Measurements from ENCODE around the gene GOLGA7B. TPM values are rescaled to one million over a fixed set of nuclear protein-coding genes. Genes with fewer than 3 reads are reported as not detected.

The GOLGA7B gene
- 1 to 10 TPM; 1.5 to 4.3 TPM for total RNA-seq

- H3K36me3 Mint-ChIP-seq, result no peaks in the 10 kb centered on the region
- peak within 1 kb of the TSS; percentile 76 for H3K4me3 Mint-ChIP-seq
- ATAC-seq (peak; percentile 92), DNase-seq (peak; percentile 81)
- peaks cover 7% of the 10 kb centered on the region for H3K27me3 Mint-ChIP-seq
- H3K27ac Mint-ChIP-seq, result peak within 1 kb of the TSS; percentile 64
- peaks cover 36% of the 10 kb centered on the region for H3K4me1 Mint-ChIP-seq
- H3K9me3 Mint-ChIP-seq (ENCODE audit: low read depth), result no peaks in the 10 kb centered on the region
- CTCF ChIA-PET, result interaction anchor here (0.6 to 5.1 kb wide), 11 partner anchors 13 to 168 kb away, joined by 3 to 46 read pairs (median 3); partner anchors contain the start of gene ZFYVE27
These were observed at the start of gene GOLGA7B for GRCh38 chr10:97849687-97850402. TSS of gene GOLGA7B (plus strand) at chr10:97849843. CDS start at chr10:97850304, 461 bp downstream.

GRCh38 chr10:97800474-97800873, 49.2 kb upstream of the GOLGA7B start:
- H3K36me3 Mint-ChIP-seq, result peaks cover 13% of the 10 kb centered on the region
- H3K27me3 Mint-ChIP-seq, result no peaks in the 10 kb centered on the region
- CTCF ChIA-PET, result interaction anchor here (1.3 kb wide), 1 partner anchor 8 kb away, joined by 6 read pairs; no protein-coding TSS in a partner anchor
- peaks cover 4% of the 10 kb centered on the region for H3K9me3 Mint-ChIP-seq (ENCODE audit: low read depth)
- H3K4me3 Mint-ChIP-seq, result no peak overlapping the region
- peaks cover 21% of the 10 kb centered on the region for H3K4me1 Mint-ChIP-seq
- no peak for DNase-seq
- no peak overlapping the region for H3K27ac Mint-ChIP-seq
- no peak for ATAC-seq

- Mint-ChIP-seq H3K27ac (no peak overlapping the region), H3K9me3 (ENCODE audit: low read depth) (peaks cover 4% of the 10 kb centered on the region), H3K36me3 (peaks cover 13% of the 10 kb centered on the region), H3K27me3 (no peaks in the 10 kb centered on the region), H3K4me3 (no peak overlapping the region), H3K4me1 (peaks cover 13% of the 10 kb centered on the region)
- DNase-seq (no peak), ATAC-seq (no peak)
- CTCF ChIA-PET, result interaction anchor here (1.0 to 1.3 kb wide), 3 partner anchors 9 to 68 kb away, joined by 3 to 6 read pairs (median 4); no protein-coding TSS in a partner anchor
These were observed 48.2 kb upstream of the GOLGA7B start for GRCh38 chr10:97801422-97801821.

GRCh38 chr10:97805096-97805884, 44.4 kb upstream of the GOLGA7B start:
- no peak overlapping the region for H3K27ac Mint-ChIP-seq
- DNase-seq, result no peak
- ATAC-seq, result no peak
- no peaks in the 10 kb centered on the region for H3K4me1 Mint-ChIP-seq
- no peaks in the 10 kb centered on the region for H3K27me3 Mint-ChIP-seq
- CTCF ChIA-PET, result interaction anchor here (1.3 to 2.0 kb wide), 3 partner anchors 10 to 64 kb away, joined by 3 to 10 read pairs (median 8); no protein-coding TSS in a partner anchor
- H3K4me3 Mint-ChIP-seq, result no peak overlapping the region
- H3K36me3 Mint-ChIP-seq, result no peaks in the 10 kb centered on the region
- no peaks in the 10 kb centered on the region for H3K9me3 Mint-ChIP-seq (ENCODE audit: low read depth)

- H3K27me3 Mint-ChIP-seq, result peaks cover 3% of the 10 kb centered on the region
- ATAC-seq (no peak), DNase-seq (no peak)
- H3K36me3 Mint-ChIP-seq, result no peaks in the 10 kb centered on the region
- no peak overlapping the region for H3K27ac Mint-ChIP-seq
- no peak overlapping the region for H3K4me3 Mint-ChIP-seq
- no peaks in the 10 kb centered on the region for H3K4me1 Mint-ChIP-seq
- CTCF ChIA-PET, result interaction anchor here (1.3 to 2.0 kb wide), 3 partner anchors 11 to 64 kb away, joined by 3 to 10 read pairs (median 8); no protein-coding TSS in a partner anchor
- H3K9me3 Mint-ChIP-seq (ENCODE audit: low read depth), result no peaks in the 10 kb centered on the region
These were observed 43.7 kb upstream of the GOLGA7B start for GRCh38 chr10:97805949-97806348.

GRCh38 chr10:97810446-97810845, 39.2 kb upstream of the GOLGA7B start:
- no peak for DNase-seq
- Mint-ChIP-seq H3K36me3 (no peaks in the 10 kb centered on the region), H3K4me3 (no peak overlapping the region), H3K4me1 (no peaks in the 10 kb centered on the region), H3K9me3 (ENCODE audit: low read depth) (no peaks in the 10 kb centered on the region), H3K27ac (no peak overlapping the region), H3K27me3 (peaks cover 7% of the 10 kb centered on the region)
- no peak for ATAC-seq
- CTCF ChIA-PET, result interaction anchor here (0.9 kb wide), 1 partner anchor 39 kb away, joined by 3 read pairs; the partner anchor contains the start of gene GOLGA7B

GRCh38 chr10:97811958-97812357, 37.7 kb upstream of the GOLGA7B start:
- Mint-ChIP-seq H3K4me3 (no peak overlapping the region), H3K36me3 (no peaks in the 10 kb centered on the region), H3K4me1 (no peaks in the 10 kb centered on the region), H3K27me3 (peaks cover 7% of the 10 kb centered on the region), H3K9me3 (ENCODE audit: low read depth) (no peaks in the 10 kb centered on the region), H3K27ac (no peak overlapping the region)
- no peak for DNase-seq
- CTCF ChIA-PET, result interaction anchor here (1.5 kb wide), 1 partner anchor 102 kb away, joined by 4 read pairs; no protein-coding TSS in a partner anchor
- ATAC-seq, result no peak

GRCh38 chr10:97812696-97813095, 36.9 kb upstream of the GOLGA7B start:
- CTCF ChIA-PET, result interaction anchor here (1.0 kb wide), 1 partner anchor 56 kb away, joined by 3 read pairs; no protein-coding TSS in a partner anchor
- Mint-ChIP-seq H3K4me3 (no peak overlapping the region), H3K36me3 (no peaks in the 10 kb centered on the region), H3K4me1 (no peaks in the 10 kb centered on the region), H3K9me3 (ENCODE audit: low read depth) (no peaks in the 10 kb centered on the region), H3K27ac (no peak overlapping the region), H3K27me3 (peaks cover 9% of the 10 kb centered on the region)
- DNase-seq (no peak), ATAC-seq (no peak)

GRCh38 chr10:97813311-97813710, 36.3 kb upstream of the GOLGA7B start:
- peaks cover 9% of the 10 kb centered on the region for H3K27me3 Mint-ChIP-seq
- ATAC-seq (no peak), DNase-seq (no peak)
- H3K4me3 Mint-ChIP-seq, result no peak overlapping the region
- H3K36me3 Mint-ChIP-seq, result no peaks in the 10 kb centered on the region
- CTCF ChIA-PET, result interaction anchor here (1.0 kb wide), 1 partner anchor 56 kb away, joined by 3 read pairs; no protein-coding TSS in a partner anchor
- no peaks in the 10 kb centered on the region for H3K4me1 Mint-ChIP-seq
- H3K27ac Mint-ChIP-seq, result no peak overlapping the region
- H3K9me3 Mint-ChIP-seq (ENCODE audit: low read depth), result no peaks in the 10 kb centered on the region

- ATAC-seq (no peak), DNase-seq (no peak)
- CTCF ChIA-PET, result no interaction called here
- no peak overlapping the region for H3K4me3 Mint-ChIP-seq
- H3K27me3 Mint-ChIP-seq, result peaks cover 9% of the 10 kb centered on the region
- no peaks in the 10 kb centered on the region for H3K36me3 Mint-ChIP-seq
- H3K4me1 Mint-ChIP-seq, result no peaks in the 10 kb centered on the region
- H3K27ac Mint-ChIP-seq, result no peak overlapping the region
- H3K9me3 Mint-ChIP-seq (ENCODE audit: low read depth), result no peaks in the 10 kb centered on the region
These were observed 34.6 kb upstream of the GOLGA7B start for GRCh38 chr10:97814996-97815395.

- no peaks in the 10 kb centered on the region for H3K4me1 Mint-ChIP-seq
- CTCF ChIA-PET, result interaction anchor here (0.8 kb wide), 1 partner anchor 27 kb away, joined by 3 read pairs; no protein-coding TSS in a partner anchor
- no peak for ATAC-seq
- H3K4me3 Mint-ChIP-seq, result no peak overlapping the region
- peaks cover 6% of the 10 kb centered on the region for H3K27me3 Mint-ChIP-seq
- H3K27ac Mint-ChIP-seq, result no peak overlapping the region
- H3K9me3 Mint-ChIP-seq (ENCODE audit: low read depth), result no peaks in the 10 kb centered on the region
- DNase-seq, result no peak
- no peaks in the 10 kb centered on the region for H3K36me3 Mint-ChIP-seq
These were observed 33.0 kb upstream of the GOLGA7B start for GRCh38 chr10:97816609-97817008.

GRCh38 chr10:97818572-97818971, 31.1 kb upstream of the GOLGA7B start:
- no peaks in the 10 kb centered on the region for H3K36me3 Mint-ChIP-seq
- no peak overlapping the region for H3K4me3 Mint-ChIP-seq
- H3K4me1 Mint-ChIP-seq, result no peaks in the 10 kb centered on the region
- no peak for DNase-seq
- CTCF ChIA-PET, result interaction anchor here (1.8 kb wide), 1 partner anchor 26 kb away, joined by 7 read pairs; no protein-coding TSS in a partner anchor
- H3K27me3 Mint-ChIP-seq, result peaks cover 2% of the 10 kb centered on the region
- no peaks in the 10 kb centered on the region for H3K9me3 Mint-ChIP-seq (ENCODE audit: low read depth)
- no peak overlapping the region for H3K27ac Mint-ChIP-seq
- no peak for ATAC-seq

GRCh38 chr10:97820096-97820704, 29.4 kb upstream of the GOLGA7B start:
- H3K9me3 Mint-ChIP-seq (ENCODE audit: low read depth), result no peaks in the 10 kb centered on the region
- no peak overlapping the region for H3K4me3 Mint-ChIP-seq
- H3K27me3 Mint-ChIP-seq, result peaks cover 2% of the 10 kb centered on the region
- no peak for DNase-seq
- no peak for ATAC-seq
- H3K27ac Mint-ChIP-seq, result no peak overlapping the region
- no peaks in the 10 kb centered on the region for H3K36me3 Mint-ChIP-seq
- H3K4me1 Mint-ChIP-seq, result no peaks in the 10 kb centered on the region
- CTCF ChIA-PET, result interaction anchor here (1.4 kb wide), 1 partner anchor 12 kb away, joined by 3 read pairs; no protein-coding TSS in a partner anchor
